ENCODE data around the gene TBX4.
A peak's percentile ranks its signal among the peaks of the same experiment; 100 is the strongest.
"Not testable (repeated sequence)": the region's sequence is repeated elsewhere in the genome, so short reads cannot be mapped to it uniquely, and the experiment has no call there.

The TBX4 gene

DNA sequence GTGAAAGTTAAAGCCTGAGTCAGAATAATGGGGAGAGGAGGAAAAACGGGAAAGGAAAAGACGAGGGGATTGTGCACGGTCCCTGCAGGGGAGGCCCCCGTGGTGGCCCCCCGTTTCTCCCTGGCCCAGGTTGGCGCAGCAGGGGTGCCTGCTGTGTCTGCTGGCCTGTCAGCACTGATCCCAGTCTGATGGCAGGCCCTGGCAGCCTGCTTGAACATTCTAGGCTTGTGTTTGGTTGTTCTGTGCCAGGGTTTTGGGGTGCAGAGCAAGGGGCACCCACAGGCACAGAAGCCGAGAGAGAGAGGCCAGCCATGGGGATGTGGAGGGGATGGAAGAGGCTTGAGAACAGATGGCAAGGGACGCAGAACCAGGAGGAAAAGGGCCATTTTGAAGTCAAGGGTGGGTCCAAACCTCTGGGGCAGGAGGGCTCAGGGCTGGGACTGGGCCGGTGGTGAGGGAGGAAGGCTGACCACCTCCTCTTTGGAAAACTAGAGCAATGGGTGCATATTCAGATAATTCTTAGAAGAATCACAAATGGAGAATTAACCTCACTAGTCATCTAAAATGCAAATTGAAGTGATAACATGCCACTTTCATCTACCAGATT lies 35.9 kb downstream of the TBX4 start:
- H3K4me1 Mint-ChIP-seq: no peaks in the 10 kb centered on the region
- no peak overlapping the region for H3K4me3 Mint-ChIP-seq
- no peaks in the 10 kb centered on the region for H3K9me3 Mint-ChIP-seq
- ATAC-seq (no peak), DNase-seq (no peak)
- H3K27me3 Mint-ChIP-seq: peaks cover 7% of the 10 kb centered on the region
- no peak overlapping the region for H3K27ac Mint-ChIP-seq

DNA sequence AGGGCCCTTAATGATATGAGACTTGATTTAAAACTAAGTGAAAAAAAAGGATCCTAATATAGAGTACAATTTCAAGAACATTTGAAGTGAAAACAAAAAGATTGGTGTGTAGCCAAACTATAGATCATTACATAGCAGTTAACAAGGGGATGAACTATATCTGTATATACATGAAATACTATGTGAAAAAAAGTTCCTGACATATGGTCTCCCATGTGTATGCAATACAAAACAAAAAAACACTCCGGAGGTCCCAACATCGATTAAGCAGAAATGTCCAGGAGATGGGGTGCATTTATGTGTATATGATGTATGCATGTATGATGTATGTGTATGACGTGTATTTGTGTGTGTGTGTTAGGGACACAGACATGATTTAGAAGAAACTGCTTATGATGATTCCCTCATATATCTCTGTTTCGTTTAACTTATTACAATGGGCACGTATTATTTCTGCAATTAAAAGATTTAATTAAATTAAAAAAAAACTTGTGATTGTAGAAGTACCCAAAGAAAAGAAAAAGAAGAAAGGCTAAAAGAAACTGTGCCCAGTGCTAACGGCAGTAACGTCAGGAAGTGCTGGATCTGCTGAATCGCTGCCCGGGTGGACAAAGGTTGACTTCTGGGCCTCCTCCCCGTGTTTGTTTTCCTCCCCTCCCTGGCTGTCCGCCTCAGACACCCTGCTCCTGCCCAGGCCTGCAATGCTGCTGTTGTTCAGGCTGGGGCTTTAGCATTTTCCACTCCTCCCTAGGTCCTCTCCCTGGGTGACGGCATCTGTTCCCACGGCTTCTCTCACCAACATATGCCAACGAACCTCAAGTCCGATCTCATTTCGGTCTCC lies 36.9 kb downstream of the TBX4 start:
- Mint-ChIP-seq H3K4me3 (no peak overlapping the region), H3K27me3 (peaks cover 7% of the 10 kb centered on the region), H3K27ac (no peak overlapping the region), H3K4me1 (no peaks in the 10 kb centered on the region), H3K9me3 (no peaks in the 10 kb centered on the region)
- no peak for DNase-seq
- no peak for ATAC-seq

DNA sequence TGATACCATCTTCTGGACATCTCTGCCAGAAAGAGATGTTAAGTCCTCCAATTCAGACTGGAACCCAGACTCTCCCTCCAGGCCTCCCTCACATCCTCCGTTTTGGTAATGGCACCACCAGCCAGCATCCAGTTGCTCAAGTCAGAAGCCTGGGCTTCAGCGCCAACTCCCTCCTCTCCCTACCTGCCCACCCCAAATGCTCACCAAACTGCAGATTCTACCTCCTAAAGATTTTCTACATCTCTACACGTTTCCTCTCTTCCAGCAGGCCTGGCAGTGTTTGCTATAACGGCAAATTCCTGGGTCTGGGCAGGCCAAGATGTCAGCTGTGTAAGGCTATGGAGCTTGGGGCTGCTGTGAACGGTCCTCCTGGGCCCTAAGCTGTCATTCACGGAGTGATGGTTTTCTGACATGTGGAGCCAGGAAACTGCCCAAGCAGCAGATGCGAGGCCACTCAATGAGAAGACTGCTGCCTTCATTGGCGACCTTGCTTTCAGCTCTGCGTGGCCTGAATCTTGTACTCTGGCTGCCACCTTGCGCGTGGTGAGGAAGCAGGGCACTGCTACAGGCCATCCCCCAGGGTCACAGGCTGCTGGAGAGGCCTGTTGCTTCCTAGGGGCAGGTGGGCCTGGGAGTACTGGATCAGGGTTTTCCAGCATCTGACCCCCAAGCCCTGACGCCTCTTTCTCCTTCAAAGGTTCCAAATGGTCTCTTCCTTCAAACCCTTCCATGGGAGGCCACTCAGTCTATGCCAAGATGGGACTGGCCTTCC lies 37.7 kb downstream of the TBX4 start:
- ATAC-seq: no peak
- DNase-seq: no peak
- Mint-ChIP-seq H3K4me1 (peaks cover 6% of the 10 kb centered on the region), H3K4me3 (no peak overlapping the region), H3K9me3 (no peaks in the 10 kb centered on the region), H3K27ac (peak overlapping the region in 1 of 2 donors; percentile 46), H3K27me3 (peaks cover 7% of the 10 kb centered on the region)

DNA sequence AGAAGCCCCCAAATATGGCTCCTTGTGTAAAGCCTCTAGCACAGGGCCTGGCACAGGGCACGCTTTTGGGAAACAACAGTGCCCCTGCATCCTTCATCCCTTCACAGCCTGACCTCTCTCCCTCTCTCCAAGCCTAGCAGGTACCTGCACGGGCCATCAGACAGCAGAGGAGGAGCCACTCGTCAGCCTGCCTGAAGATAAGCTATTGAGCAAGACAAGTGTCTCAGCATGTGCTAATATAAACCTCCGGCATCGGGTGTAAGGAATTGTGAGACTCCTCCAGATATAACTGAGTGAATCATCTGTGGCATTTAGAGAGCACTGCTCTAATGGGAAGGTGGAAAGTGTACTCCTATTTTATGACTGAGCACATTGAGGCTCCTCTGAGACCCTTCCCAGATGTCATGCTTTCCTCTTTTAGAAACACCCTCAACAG lies 38.3 kb downstream of the TBX4 start:
- H3K9me3 Mint-ChIP-seq: no peaks in the 10 kb centered on the region
- H3K4me3 Mint-ChIP-seq: no peak overlapping the region
- ATAC-seq (no peak), DNase-seq (no peak)
- H3K27ac Mint-ChIP-seq: no peak overlapping the region
- peaks cover 12% of the 10 kb centered on the region for H3K27me3 Mint-ChIP-seq
- H3K4me1 Mint-ChIP-seq: peaks cover 10% of the 10 kb centered on the region

DNA sequence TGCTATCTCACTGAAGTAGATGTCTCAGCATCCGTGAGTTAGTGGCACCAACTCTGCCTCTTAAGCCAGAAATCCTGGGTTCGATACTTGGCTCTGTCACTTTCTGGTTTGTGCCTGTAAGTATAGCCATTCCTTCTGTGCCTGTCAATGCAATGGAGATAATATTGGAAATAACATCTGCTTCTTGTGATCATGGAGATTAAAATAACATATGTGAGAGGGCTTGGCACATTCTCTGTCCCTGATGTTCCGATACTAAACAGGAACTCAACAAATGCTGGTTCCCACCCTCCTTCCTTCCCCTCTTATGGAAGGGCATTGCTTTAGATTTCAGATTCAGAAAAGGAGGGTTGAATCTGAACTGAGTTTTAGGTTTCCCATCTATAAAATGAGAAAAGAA lies 39.8 kb downstream of the TBX4 start:
- Mint-ChIP-seq H3K4me3 (no peak overlapping the region), H3K4me1 (peaks cover 17% of the 10 kb centered on the region), H3K27ac (no peak overlapping the region), H3K27me3 (peaks cover 19% of the 10 kb centered on the region), H3K9me3 (no peaks in the 10 kb centered on the region)
- ATAC-seq (no peak), DNase-seq (no peak)

DNA sequence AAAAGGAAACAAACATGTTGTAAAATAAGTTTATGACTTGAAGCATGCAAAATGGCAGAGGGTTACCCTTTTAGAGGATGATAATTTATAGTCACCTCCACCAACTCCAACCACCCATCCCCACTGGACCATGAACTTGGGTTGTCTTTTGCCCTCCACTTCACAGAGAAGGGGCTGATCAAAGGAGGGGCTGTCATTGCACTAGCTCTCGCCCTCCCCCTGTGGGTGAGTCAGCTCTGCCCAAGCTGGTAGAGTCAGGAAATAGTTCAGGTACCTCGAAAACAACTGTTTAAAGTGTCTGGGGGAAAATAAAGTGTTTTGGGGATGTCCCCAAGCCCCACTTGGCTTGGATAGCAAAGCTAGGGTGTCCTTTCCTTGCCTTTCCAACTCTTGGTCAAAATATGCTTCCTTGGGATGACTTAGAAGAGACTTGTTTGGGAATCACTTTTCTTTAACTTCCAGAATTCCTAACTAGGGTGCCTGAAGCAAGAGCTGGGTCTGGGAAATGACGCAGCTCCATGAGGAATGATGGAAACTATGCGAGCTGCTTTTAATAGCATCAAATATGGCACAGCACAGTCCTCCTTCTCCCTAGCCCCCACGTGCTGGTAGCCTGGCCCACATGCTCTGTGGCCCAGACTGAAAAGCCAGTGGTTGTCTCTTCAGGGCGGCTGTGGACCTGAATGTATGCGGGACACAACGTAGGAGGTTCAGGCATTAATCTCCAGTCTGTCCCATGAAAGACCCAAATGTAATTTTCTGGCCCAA lies 40.7 kb downstream of the TBX4 start:
- ATAC-seq (no peak), DNase-seq (no peak)
- H3K27ac Mint-ChIP-seq: no peak overlapping the region
- H3K4me1 Mint-ChIP-seq: peaks cover 17% of the 10 kb centered on the region
- H3K27me3 Mint-ChIP-seq: peaks cover 16% of the 10 kb centered on the region
- H3K9me3 Mint-ChIP-seq: no peaks in the 10 kb centered on the region
- no peak overlapping the region for H3K4me3 Mint-ChIP-seq

DNA sequence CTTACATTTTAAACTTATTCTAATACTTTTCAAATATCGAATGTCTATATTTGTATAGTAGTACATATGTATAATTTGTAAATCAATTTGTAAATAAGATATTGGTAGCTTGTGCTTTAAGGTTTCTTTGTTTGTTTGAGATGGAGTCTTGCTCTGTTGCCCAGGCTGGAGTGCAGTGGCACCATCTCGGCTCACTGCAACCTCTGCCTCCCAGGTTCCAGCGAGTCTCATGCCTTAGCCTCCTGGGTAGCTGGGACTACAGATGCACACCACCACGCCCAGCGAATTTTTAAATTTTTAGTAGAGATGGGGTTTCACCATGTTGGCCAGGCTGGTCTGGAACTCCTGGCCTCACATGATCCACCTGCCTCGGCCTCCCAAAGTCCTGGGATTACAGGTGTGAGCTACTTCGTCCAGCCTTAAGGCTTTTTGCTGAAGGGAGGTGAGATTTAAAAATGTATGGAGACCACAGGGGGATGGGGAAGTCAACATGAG lies 41.7 kb downstream of the TBX4 start:
- Mint-ChIP-seq H3K27me3 (peaks cover 12% of the 10 kb centered on the region), H3K4me1 (peaks cover 17% of the 10 kb centered on the region)
- ATAC-seq, H3K27ac Mint-ChIP-seq, H3K4me3 Mint-ChIP-seq, H3K9me3 Mint-ChIP-seq, DNase-seq: not testable (repeated sequence)

DNA sequence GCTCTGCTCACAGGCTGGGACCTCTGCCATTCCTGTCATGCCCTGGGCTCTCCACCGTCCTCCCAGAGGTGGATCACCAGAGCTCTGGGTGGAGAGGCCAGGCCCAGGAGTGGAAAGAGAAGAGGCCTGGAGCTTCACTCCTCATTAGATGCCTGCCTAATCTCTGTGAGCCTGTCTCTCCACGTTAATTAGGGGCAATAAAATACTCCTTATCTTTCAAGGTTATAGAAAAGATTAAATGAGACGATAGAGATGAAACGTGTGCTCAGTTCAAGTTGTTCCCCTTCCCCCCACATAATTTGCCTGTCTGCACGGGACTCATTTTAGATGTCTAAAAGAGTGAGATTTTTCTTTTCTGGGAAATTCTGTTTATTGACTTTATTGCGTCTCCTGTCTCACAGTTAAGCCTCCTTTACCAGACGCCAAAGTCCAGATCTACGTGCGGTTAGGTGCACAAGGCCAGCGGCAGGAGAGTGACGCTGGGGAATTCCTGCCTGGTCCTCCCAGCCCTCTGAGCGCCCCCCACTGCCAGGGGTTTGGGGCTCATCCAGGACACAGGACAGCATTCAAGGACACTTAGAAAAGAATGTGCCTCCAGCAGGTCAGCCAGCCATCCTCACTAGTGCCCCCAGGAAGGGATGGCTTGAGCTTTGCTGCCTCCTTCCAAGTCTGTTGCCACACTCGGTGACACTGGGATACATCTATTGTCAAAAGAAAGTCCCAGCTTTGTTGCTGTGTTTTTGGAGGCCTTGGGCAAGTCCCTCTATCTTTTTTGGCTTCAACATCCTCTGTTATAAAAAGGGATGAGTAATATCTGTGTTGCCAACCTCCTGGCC lies 42.3 kb downstream of the TBX4 start:
- Mint-ChIP-seq H3K4me3 (no peak overlapping the region), H3K9me3 (no peaks in the 10 kb centered on the region), H3K27me3 (peaks cover 12% of the 10 kb centered on the region), H3K4me1 (peaks cover 17% of the 10 kb centered on the region), H3K27ac (no peak overlapping the region)
- DNase-seq (no peak), ATAC-seq (no peak)

DNA sequence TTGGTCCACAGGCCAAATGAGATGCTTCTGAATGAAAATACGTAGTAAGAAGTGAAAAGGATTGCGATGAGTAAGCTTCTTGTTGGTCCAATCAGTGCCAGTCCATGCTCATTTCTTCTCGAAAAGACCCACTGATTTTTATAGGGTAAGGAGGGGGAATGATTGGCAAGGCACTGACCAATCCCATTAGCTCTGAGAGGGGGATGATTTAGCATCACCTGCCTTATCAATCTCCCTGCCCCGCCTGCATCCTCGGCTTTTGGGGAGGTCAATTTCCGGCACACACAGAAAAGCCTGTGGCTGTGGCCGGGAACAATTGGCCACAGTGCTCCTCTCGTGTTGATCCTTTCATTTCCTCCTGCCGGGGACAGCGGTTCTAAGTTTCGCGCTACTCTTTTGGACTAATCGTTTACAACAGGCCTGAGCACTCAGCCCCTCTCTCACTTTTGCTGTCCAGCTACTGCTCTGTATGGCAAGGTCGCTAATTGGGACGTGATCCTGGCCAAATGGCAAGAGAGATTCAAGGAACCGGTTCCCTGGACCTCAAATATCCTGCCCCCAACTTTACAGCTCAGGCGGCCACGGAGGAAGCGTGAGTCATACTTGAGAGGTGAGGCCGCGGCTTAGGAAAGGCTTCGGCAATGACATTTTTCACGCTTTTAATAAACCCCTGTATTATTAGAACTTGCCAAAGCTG lies 43.1 kb downstream of the TBX4 start:
- Mint-ChIP-seq H3K27me3 (peaks cover 12% of the 10 kb centered on the region), H3K4me1 (peaks cover 17% of the 10 kb centered on the region), H3K9me3 (no peaks in the 10 kb centered on the region), H3K4me3 (peak overlapping the region; percentile 42 to 77), H3K27ac (peak overlapping the region in 1 of 2 donors; percentile 90)
- DNase-seq: no peak
- ATAC-seq: peak; percentile 69

DNA sequence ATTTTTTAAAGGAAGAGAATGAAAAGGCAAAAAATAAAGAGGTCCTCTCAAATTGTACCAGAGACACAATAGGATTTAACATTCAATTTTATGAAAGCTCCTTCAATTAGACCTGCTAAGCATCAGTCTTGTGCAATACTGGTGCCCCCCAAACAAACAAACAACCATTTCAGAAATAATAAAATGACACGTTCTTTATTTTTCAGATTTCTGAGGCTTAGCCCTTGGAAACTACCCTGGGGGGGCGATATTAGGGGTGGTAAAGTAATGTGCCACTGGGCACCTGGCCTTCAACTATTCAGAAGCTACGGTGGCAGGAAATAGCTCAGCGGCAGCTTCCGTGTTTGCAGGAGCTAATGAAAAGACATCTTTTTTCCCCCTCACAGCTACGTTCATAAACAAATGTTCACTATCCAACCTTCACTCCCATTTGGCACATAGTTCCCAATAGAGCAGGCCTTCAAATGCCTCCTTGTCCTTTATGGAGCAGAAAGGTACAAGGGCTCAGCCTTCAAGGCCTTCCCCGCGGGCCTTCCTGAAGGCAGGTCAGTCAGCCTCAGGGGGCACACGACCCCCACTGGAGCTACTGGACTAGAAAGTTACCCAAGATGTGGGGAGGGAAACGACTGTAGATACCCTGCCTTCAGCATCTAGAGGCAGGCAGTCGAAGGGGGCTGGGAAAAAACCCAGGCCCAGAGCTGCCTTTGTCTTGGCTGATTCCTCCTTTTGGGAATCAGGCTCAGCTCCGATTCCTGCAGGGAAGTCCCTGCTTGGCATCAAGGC lies 44.1 kb downstream of the TBX4 start:
- Mint-ChIP-seq H3K27me3 (peaks cover 12% of the 10 kb centered on the region), H3K9me3 (no peaks in the 10 kb centered on the region), H3K4me1 (peaks cover 17% of the 10 kb centered on the region), H3K4me3 (no peak overlapping the region), H3K27ac (no peak overlapping the region)
- ATAC-seq (no peak), DNase-seq (no peak)

DNA sequence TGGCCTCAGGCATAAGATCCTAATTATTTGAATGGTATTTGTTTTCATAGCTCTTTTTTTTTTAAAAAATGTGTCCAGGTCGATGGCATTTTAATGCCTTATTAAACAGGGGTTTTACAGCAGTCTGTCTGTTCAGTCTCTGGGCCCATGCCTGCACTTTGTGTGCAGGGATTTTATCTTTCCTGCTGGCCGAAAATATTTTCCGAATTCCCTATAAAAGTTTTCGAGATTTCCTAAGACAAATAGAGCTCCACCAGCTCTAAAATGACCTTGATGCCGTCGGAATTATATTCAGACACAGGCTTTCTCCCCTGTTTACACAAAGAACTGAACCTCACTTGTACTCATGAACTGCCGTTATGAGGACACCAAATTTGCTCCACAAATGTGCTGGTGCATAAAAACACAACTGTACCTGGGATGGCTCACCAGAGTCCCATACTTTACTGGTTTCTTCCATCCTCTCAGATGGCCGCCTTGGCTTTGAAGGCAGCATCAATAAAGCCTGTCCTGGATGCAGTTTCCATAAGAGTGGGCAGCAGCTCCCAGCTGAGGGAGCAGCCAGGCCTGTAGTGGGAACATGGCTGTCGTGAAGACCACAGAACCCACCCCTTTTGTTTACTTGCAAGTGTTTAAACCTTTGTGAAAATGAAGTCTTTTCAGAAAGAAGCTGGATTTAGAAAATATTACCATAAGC lies 44.9 kb downstream of the TBX4 start:
- H3K4me3 Mint-ChIP-seq: no peak overlapping the region
- no peak overlapping the region for H3K27ac Mint-ChIP-seq
- ATAC-seq: no peak
- peaks cover 17% of the 10 kb centered on the region for H3K27me3 Mint-ChIP-seq
- DNase-seq: no peak
- no peaks in the 10 kb centered on the region for H3K9me3 Mint-ChIP-seq
- H3K4me1 Mint-ChIP-seq: peaks cover 17% of the 10 kb centered on the region

DNA sequence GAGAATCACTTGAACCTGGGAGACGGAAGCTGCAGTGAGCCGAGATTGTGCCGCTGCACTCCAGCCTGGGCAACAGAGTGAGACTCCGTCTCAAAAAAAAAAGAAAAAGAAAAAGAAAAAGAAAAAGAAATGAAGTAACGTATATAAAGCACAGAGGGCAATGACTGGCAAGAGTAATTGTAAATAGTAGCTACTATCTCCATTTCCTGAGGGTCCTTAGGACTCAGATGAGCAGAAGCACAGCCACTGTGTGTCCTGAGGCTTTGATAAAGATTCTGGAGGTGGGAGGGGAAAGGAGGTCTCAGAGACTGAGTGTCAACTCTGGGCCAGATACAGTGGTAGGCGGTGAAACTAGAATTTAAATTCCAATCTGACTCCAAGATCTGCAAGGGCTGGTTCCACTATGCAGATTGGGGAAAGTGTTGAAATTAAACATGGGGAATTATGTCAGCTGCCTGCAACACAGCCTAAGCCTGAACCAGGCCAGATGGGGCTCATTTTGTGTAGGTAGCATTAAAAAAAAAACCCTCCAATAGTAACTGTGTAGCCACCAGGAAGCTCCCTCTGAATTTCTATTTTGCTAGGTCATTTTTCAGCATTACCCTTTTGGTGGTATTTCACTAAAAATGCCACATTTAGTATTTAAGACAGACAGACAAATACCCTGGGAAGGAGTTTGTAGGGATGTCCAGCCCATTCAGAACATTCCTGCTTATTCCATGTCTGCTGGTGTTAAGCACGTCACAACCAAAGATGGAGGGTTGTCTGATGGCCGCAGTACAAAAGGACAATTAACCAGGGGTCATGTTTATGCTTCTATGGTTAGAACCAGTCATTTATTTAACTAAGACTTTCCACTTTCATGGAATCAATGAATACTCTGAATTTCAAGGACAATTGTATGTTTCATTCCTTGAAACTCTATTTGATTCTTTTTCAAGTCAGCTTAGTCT lies 46.1 kb downstream of the TBX4 start:
- no peak for ATAC-seq
- Mint-ChIP-seq H3K27me3 (peaks cover 19% of the 10 kb centered on the region), H3K27ac (no peak overlapping the region), H3K9me3 (no peaks in the 10 kb centered on the region), H3K4me3 (no peak overlapping the region), H3K4me1 (peaks cover 17% of the 10 kb centered on the region)
- no peak for DNase-seq

Data from stimulated activated naive CD8-positive, alpha-beta T cell treated with anti-CD3 and anti-CD28 coated beads, Interleukin-15, amount 100 ng/mL, for 72 hours (primary cell).